Measurements from ENCODE around the gene TLDC2.

Gene TLDC2
- long read RNA-seq: 0 reads

GRCh38 chr20:36875702-36876472 lies at the start of gene TLDC2:
TLDC2 (plus strand) TSS chr20:36876138; CDS start chr20:36876175, 37 bp downstream.
- Histone ChIP-seq H3K4me3 (replicated peaks; ENCODE audit: insufficient read depth, low read length) (no peak within 1 kb of the TSS), H3K27me3 (ENCODE audit: insufficient read depth, poor library complexity, severe bottlenecking) (no peaks in the 10 kb centered on the region), H3K27ac (replicated peaks) (no peak within 1 kb of the TSS)
- no peak for DNase-seq (ENCODE audit: low read depth in 1 of 2, low spot score in 1 of 2)
- TF ChIP-seq CTCF (IDR thresholded peaks at IDR 0.05; ENCODE audit: insufficient read depth, low read length): no peak
- TF ChIP-seq POLR2AphosphoS5 (IDR thresholded peaks at IDR 0.05; ENCODE audit: low read depth): no peak
- no peak for TF ChIP-seq GABPA (IDR thresholded peaks at IDR 0.05; ENCODE audit: low read depth)
- no peak for TF ChIP-seq SPI1 (IDR thresholded peaks at IDR 0.05; ENCODE audit: borderline replicate concordance, low read depth)
- no peak for TF ChIP-seq REST (IDR thresholded peaks at IDR 0.05; ENCODE audit: insufficient replicate concordance, low read depth)

- H3K4me3 ChIP-seq (replicated peaks; ENCODE audit: insufficient read depth, low read length): no peak overlapping the region
- no peaks in the 10 kb centered on the region for H3K27me3 ChIP-seq (ENCODE audit: insufficient read depth, poor library complexity, severe bottlenecking)
- TF ChIP-seq GABPA (IDR thresholded peaks at IDR 0.05; ENCODE audit: low read depth): no peak
- TF ChIP-seq SPI1 (IDR thresholded peaks at IDR 0.05; ENCODE audit: borderline replicate concordance, low read depth): no peak
- TF ChIP-seq REST (IDR thresholded peaks at IDR 0.05; ENCODE audit: insufficient replicate concordance, low read depth): no peak
- TF ChIP-seq CTCF (IDR thresholded peaks at IDR 0.05; ENCODE audit: insufficient read depth, low read length): no peak
- no peak for TF ChIP-seq POLR2AphosphoS5 (IDR thresholded peaks at IDR 0.05; ENCODE audit: low read depth)
- no peak overlapping the region for H3K27ac ChIP-seq (replicated peaks)
- DNase-seq (ENCODE audit: low read depth in 1 of 2, low spot score in 1 of 2): no peak
These were observed 49.2 kb upstream of the TLDC2 start for GRCh38 chr20:36826554-36827244.

GRCh38 chr20:36827541-36828279 lies 48.2 kb upstream of the TLDC2 start:
- H3K4me3 ChIP-seq (replicated peaks; ENCODE audit: insufficient read depth, low read length): no peak overlapping the region
- TF ChIP-seq POLR2AphosphoS5 (IDR thresholded peaks at IDR 0.05; ENCODE audit: low read depth) (no peak), CTCF (IDR thresholded peaks at IDR 0.05; ENCODE audit: insufficient read depth, low read length) (no peak), REST (IDR thresholded peaks at IDR 0.05; ENCODE audit: insufficient replicate concordance, low read depth) (no peak), GABPA (IDR thresholded peaks at IDR 0.05; ENCODE audit: low read depth) (no peak), SPI1 (IDR thresholded peaks at IDR 0.05; ENCODE audit: borderline replicate concordance, low read depth) (no peak)
- no peak for DNase-seq (ENCODE audit: low read depth in 1 of 2, low spot score in 1 of 2)
- H3K27ac ChIP-seq (replicated peaks): no peak overlapping the region
- no peaks in the 10 kb centered on the region for H3K27me3 ChIP-seq (ENCODE audit: insufficient read depth, poor library complexity, severe bottlenecking)
